ENCODE data around the gene RAB44.

DNA sequence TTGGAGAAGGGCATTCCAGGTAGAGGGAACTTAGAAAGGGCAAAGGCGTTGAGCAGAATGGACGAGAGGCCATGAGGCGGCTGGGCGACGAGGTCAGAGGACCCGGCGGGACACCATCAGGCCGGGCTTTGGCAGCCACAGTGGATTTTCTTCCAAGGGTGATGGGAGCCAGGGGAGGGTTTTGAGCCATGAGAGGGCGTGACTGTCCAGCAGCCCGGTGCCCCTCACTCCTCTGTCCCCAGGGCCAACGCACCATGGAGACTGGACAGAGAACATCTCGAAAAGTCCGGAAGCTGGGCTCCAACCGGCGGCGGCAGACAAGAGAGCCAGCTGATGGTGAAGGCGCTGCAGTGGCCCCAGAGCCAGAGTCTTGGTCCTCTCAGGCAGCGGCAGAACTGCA, 6.4 kb downstream of the RAB44 start:
- TF ChIP-seq, protein P1, sequence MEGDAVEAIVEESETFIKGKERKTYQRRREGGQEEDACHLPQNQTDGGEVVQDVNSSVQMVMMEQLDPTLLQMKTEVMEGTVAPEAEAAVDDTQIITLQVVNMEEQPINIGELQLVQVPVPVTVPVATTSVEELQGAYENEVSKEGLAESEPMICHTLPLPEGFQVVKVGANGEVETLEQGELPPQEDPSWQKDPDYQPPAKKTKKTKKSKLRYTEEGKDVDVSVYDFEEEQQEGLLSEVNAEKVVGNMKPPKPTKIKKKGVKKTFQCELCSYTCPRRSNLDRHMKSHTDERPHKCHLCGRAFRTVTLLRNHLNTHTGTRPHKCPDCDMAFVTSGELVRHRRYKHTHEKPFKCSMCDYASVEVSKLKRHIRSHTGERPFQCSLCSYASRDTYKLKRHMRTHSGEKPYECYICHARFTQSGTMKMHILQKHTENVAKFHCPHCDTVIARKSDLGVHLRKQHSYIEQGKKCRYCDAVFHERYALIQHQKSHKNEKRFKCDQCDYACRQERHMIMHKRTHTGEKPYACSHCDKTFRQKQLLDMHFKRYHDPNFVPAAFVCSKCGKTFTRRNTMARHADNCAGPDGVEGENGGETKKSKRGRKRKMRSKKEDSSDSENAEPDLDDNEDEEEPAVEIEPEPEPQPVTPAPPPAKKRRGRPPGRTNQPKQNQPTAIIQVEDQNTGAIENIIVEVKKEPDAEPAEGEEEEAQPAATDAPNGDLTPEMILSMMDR (IDR thresholded peaks at IDR 0.05; ENCODE audit: low read depth, low read length): no peak
- TF ChIP-seq EZH2phosphoT487 (IDR thresholded peaks at IDR 0.05; ENCODE audit: low read depth): no peak

All from OCI-LY3 (cell line).